Glomerular visceral epithelial cell (primary cell): ENCODE measurements around the gene LRRC8C.

ENCODE experiments used
- DNase-seq: peaks from one replicate; pipeline ENCODE4 v3.0.0-alpha.2; 2016; ENCODE audit errors: extremely low spot score

The LRRC8C gene

GRCh38 chr1:89671775-89672488, 39.0 kb downstream of the LRRC8C start:
- peak; percentile 2 for DNase-seq

- DNase-seq = no peak
These were observed 39.7 kb downstream of the LRRC8C start for GRCh38 chr1:89672489-89673183.

DNA sequence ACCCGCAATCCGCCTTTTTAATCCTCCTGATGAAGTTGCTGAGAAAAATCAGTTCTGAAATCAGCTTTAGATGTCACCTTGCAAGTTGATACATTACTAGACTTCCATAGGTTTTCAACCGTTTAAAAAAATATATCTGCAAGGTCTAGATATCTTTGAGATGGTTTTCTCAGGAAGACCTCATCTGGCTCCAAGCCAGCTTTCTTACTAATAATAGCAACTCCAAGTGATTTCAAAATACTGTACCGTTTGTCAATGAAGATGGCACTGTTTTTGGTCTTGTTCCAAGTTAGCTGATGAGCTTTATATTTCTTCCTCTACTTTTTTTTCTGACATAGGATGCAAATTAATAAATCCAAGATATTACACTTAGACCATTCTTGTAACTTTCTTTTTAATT, 40.3 kb downstream of the LRRC8C start:
- no peak for DNase-seq

- no peak for DNase-seq
These were observed 42.8 kb downstream of the LRRC8C start for GRCh38 chr1:89675677-89676076.

DNA sequence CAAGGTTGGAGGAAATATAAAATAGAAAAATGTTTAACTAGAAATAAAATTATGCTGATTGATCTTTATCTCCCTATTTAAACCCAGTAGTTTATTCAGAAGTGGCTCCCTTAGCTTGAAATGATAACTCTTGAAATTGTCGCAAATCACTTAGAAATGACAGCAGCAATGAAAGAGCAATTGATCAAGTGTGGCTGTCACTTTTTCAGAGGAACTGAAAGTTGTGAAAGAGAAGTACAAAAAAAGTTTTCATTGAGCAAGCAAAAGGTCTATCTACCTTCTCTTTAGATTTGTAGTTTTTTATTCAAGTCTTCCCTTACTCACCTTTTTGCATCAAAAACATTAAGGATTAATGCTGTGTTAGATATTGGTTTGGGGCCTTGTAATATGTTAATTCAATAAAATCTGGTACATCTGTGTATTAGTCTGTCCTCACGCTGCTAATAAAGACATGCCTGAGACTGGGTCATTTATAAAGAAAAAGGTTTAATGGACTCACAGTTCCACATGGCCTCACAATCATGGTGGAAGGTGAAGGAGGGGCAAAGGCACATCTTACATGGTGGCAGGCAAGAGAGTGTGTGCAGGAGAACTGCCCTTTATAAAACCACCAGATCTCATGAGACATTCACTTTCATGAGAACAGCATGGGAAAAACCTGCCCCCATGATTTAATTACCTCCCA, 48.3 kb downstream of the LRRC8C start:
- no peak for DNase-seq

GRCh38 chr1:89682611-89683010, 49.7 kb downstream of the LRRC8C start:
- no peak for DNase-seq

DNA sequence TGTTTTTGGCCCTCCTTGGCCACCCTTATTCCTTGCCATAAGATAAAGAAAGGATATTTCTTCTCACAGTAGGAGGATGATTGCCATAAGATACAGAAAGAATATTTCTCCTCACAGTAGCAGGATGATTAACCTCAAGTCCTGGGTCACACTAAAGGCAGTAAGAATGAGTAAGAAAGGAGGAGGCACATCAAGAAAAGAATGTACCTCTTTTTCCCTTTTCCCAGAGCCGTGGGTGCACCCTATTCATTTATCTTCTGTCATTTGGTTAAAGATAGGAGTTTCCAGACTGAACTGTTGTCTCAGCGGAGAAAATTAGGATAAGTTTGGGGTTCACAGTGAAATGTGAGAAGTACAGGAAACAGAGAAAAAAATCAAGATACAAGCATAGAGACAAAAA, 52.5 kb downstream of the LRRC8C start:
- no peak for DNase-seq

DNA sequence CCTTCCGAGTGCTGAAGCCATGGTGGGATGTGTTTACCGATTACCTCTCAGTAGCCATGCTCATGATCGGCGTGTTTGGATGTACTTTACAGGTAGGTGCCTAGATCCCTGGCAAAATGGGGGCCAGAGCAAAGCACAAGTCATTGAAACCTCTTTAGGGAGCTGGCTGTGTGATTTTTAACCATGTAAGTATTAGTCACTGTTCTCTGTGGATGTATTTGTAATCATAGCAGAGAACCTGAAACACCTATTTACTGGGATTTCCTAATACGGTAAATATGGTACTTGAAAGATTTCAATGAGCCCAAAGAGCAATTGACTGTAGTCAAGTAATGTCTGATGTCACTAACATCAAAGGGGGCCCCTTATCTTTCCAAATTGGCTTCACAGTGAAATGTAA, 53.6 kb downstream of the LRRC8C start:
- DNase-seq = no peak

DNA sequence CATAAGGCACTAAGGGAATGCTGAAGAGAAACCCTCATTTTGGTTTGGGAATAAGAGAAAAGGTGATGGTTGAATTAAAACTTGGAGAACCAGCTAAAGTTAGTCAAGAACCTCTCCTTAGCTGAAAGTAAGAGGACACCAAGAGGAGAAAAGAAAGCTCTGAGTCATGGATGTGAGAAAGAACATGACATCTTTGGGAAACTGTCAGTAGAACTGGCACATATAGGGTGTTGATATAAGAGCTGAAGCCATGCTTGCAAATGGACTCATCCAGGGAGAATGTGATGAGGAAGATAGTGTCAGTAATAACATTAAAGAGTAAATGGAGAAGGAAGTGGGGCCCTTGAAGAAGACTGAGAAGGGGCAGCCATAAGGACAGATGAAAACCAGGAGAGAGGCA, 54.3 kb downstream of the LRRC8C start:
- DNase-seq = no peak

- no peak for DNase-seq
These were observed 55.7 kb downstream of the LRRC8C start for GRCh38 chr1:89688607-89689006.

- no peak for DNase-seq
These were observed 56.3 kb downstream of the LRRC8C start for GRCh38 chr1:89689234-89689633.

- no peak for DNase-seq
These were observed 57.7 kb downstream of the LRRC8C start for GRCh38 chr1:89690595-89690994.

DNA sequence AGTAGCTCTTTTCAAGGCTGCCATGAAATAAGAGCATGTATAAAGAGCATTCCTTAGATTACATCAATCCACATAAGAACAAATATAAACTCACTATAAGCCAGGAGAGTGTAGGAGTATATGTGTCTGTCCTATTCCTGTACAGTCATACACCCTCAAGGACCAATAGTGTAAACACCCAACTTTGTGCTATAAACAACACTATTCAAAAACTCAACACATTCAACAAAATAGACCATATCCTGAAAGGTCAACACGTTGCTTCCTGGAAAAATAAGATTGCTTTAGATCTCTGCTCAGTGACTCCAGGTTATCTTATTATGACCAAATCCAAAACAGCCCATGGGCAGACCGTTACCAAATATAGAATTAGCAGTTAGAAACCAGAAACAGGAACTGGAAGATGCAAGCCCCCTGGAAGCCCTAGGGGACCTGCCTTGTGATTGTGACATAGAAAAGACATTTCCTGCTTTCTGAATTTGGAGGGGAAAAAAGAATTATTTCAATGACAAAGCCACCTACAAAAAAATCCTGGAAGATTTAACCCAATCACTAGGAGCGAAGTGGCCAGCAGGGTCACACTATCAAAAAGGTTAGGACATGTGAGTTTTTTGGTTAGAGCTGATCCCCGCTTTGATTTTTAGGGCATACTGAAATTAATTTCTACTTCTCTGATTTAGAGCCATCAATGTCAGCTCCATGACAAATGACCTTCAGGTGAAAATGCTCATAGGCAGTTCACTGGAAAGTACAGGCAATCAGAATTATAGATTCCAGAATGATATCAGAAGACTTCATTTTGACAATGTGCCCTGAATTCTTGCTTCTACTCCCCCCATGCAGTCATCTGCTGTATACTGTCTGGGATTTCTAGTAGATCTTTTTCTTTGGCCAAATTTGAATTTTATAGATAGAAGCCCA, 59.9 kb downstream of the LRRC8C start:
- no peak for DNase-seq

DNA sequence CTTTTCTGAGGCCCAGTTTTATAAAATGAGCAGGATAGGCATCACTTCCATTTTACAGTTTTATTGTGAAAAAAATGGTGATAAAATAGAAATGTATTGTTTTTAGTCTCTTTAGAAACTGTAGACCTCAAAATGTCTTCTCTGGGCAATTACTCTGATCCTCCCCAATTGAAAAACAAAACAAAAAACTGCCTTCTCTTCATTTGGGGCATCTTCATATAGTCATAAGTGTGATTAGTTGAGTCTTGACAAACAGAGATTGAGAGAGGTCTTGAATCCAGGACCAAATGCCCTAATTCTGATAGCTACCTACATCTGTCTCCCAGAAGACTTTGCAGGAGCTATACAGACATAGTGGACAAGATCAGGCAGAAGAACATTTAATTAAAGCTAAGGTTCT, 62.9 kb downstream of the LRRC8C start:
- DNase-seq = no peak

DNA sequence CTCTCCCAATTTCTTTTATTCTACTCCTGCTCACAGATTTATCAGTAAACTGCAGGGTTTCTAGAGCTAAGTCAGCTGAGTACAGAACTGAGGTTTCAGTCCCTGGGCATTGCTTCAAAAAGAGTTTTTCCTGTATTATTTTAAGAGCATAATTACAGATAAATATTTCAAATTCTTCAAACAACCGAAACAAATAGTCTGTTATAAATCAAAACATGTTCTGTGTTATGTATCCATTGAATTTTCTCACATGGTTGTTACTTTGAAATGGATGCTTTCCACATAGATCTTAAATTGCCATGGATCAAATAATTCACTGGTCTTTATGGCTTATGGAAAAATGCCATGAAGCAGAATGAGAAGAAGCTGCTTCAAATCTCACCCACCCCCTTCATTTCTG, 64.5 kb downstream of the LRRC8C start:
- DNase-seq = no peak

- no peak for DNase-seq
These were observed 65.2 kb downstream of the LRRC8C start for GRCh38 chr1:89698020-89698560.

DNA sequence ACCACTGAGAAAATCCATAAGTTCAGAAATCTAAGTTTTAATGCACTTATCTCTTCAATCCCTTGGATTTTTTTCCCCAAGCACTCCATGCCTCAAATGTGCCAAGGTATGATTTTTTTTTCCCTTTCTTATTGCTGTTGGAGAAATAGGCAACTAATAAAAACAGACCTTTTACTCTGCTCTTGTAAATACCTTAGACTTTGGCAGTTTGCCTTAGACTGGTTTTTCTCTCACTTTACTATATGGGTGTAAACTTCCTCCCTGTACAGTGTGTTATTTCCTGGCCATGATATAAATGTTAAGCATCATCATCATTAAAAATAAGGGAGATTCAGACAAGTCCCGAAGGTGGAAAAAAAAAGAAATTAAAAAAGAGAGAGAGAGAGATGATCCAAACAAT, 65.7 kb downstream of the LRRC8C start:
- no peak for DNase-seq

DNA sequence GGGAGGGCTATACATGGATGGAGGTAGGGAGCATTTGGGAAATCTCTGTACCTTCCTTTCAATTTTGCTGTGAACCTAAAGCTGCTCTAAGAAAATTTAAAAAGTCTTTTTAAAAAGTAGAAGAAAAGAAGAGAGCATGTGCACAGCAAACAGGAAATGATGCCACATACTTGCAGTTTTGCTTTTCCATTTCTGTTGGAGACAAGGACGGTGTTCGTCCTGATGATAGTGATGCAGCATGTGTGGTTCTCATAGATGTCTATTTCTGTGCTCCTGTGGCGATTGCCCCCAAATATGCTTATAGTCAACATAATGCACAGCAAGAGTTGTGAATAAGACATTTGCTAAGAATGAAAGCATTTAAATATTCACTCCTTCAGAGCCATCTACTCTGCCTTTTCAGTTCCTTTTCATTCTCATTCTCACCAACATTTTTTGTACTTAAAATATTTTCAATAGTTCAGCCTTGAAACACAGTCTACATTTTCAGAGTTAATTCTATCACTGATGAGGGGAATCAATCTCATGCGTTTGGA, 66.6 kb downstream of the LRRC8C start:
- DNase-seq = no peak

- DNase-seq = no peak
These were observed 68.9 kb downstream of the LRRC8C start for GRCh38 chr1:89701746-89702241.

- no peak for DNase-seq
These were observed 69.7 kb downstream of the LRRC8C start for GRCh38 chr1:89702520-89703045.

- no peak for DNase-seq
These were observed 70.5 kb downstream of the LRRC8C start for GRCh38 chr1:89703469-89703868.
